WTC11 (cell line): ENCODE data around the gene EMP1. TPM values are rescaled to one million over a fixed set of nuclear protein-coding genes. Genes with fewer than 3 reads are reported as not detected.

Experiments
- ATAC-seq: fragments of 200-7000 bp; cut with Tn5 transposase; 2 replicates; pipeline ENCODE4 v1.10.0; 2021; ENCODE audit warnings: mild to moderate bottlenecking, moderate library complexity
- CTCF ChIA-PET: fragments of 300-600 bp; sonication (Branson Sonifier 250); formaldehyde crosslinking; loops from one replicate; lab custom pipeline; 2021; ENCODE audit warnings: antibody characterized with exemption; lab: Charles Lee
- POLR2A ChIA-PET: fragments of 350-600 bp; sonication (Branson Sonifier 250); formaldehyde crosslinking; loops from one replicate; lab custom pipeline; 2021; ENCODE audit warnings: antibody characterized with exemption; lab: Charles Lee
- DNase-seq: peaks from one replicate; pipeline ENCODE4 v3.0.0; 2021; ENCODE audit warnings: low spot score
- H3K27ac Mint-ChIP-seq: 2 replicates; pipeline ENCODE4 v1.8.0; 2021; ENCODE audit warnings: mixed read lengths
- H3K27me3 Mint-ChIP-seq: 2 replicates; pipeline ENCODE4 v1.8.0; 2021; ENCODE audit warnings: low read depth, mild to moderate bottlenecking, moderate library complexity, mixed read lengths
- H3K36me3 Mint-ChIP-seq: 2 replicates; pipeline ENCODE4 v1.8.0; 2021; ENCODE audit warnings: mixed read lengths
- H3K4me1 Mint-ChIP-seq: 2 replicates; pipeline ENCODE4 v1.8.0; 2022; ENCODE audit warnings: mixed read lengths
- H3K4me3 Mint-ChIP-seq: 2 replicates; pipeline ENCODE4 v1.8.0; 2021; ENCODE audit warnings: mild to moderate bottlenecking, moderate library complexity, mixed read lengths
- H3K9me3 Mint-ChIP-seq: 2 replicates; pipeline ENCODE4 v1.8.0; 2021; ENCODE audit warnings: mixed read lengths
- CREB1 ChIP-seq: sonication (generic); formaldehyde crosslinking; IDR thresholded peaks from 2 replicates; pipeline ENCODE4 v1.8.0; 2023; ENCODE audit warnings: mild to moderate bottlenecking, missing genetic modification reagents
- GTF2I ChIP-seq: fragments of 250-450 bp; sonication (Bioruptor Pico); conservative IDR thresholded peaks from 2 replicates; pipeline ENCODE4 v1.4.0; 2021; ENCODE audit warnings: mild to moderate bottlenecking
- IRF2 ChIP-seq: sonication (generic); formaldehyde crosslinking; IDR thresholded peaks from 2 replicates; pipeline ENCODE4 v1.8.0; 2022; ENCODE audit warnings: low read depth, missing genetic modification reagents, borderline replicate concordance
- JUN ChIP-seq: sonication (generic); formaldehyde crosslinking; IDR thresholded peaks from 2 replicates; pipeline ENCODE4 v1.8.0; 2023; ENCODE audit warnings: mild to moderate bottlenecking, missing genetic modification reagents
- SOX15 ChIP-seq: fragments of 250-450 bp; sonication (Bioruptor Pico); IDR thresholded peaks from 2 replicates; pipeline ENCODE4 v1.9.0; 2021; ENCODE audit warnings: mild to moderate bottlenecking
- SP1 ChIP-seq: sonication (generic); formaldehyde crosslinking; conservative IDR thresholded peaks from 2 replicates; pipeline ENCODE4 v1.8.1; 2022; ENCODE audit warnings: missing genetic modification reagents
- ZBTB21 ChIP-seq: sonication (generic); formaldehyde crosslinking; IDR thresholded peaks from 2 replicates; pipeline ENCODE4 v1.8.1; 2023; ENCODE audit warnings: mild to moderate bottlenecking, missing genetic modification reagents, borderline replicate concordance
- ZNF138 ChIP-seq: sonication (generic); formaldehyde crosslinking; conservative IDR thresholded peaks from 2 replicates; pipeline ENCODE4 v1.8.1; 2022; ENCODE audit warnings: mild to moderate bottlenecking, moderate library complexity, missing genetic modification reagents
- ZNF232 ChIP-seq: sonication (generic); formaldehyde crosslinking; IDR thresholded peaks from 2 replicates; pipeline ENCODE4 v1.8.0; 2022; ENCODE audit warnings: mild to moderate bottlenecking, missing genetic modification reagents
- ZNF263 ChIP-seq: sonication (generic); formaldehyde crosslinking; IDR thresholded peaks from 2 replicates; pipeline ENCODE4 v1.8.1; 2022; ENCODE audit warnings: low read depth, mild to moderate bottlenecking, moderate library complexity, missing genetic modification reagents
- ZNF423 ChIP-seq: fragments of 250-450 bp; sonication (Bioruptor Pico); IDR thresholded peaks from 2 replicates; pipeline ENCODE4 v2.1.2; 2022; ENCODE audit warnings: mild to moderate bottlenecking, moderate library complexity
- total RNA-seq: library from RNA; stranded (reverse); gene quantifications from 3 replicates; pipeline ENCODE4 v1.2.3, GENCODE V29; 2021
- TF ChIP-seq, protein P1 (sequence below): sonication (generic); formaldehyde crosslinking; IDR thresholded peaks from 2 replicates; pipeline ENCODE4 v1.8.1; 2023; ENCODE audit warnings: mild to moderate bottlenecking, missing genetic modification reagents, borderline replicate concordance
- TF ChIP-seq, protein P2 (sequence below): fragments of 250-450 bp; sonication (Bioruptor Pico); IDR thresholded peaks from 2 replicates; pipeline ENCODE4 v1.9.0; 2021; ENCODE audit warnings: moderate library complexity, mild to moderate bottlenecking, inconsistent platforms, borderline replicate concordance
- TF ChIP-seq, protein P3 (sequence below): sonication (generic); formaldehyde crosslinking; IDR thresholded peaks from 2 replicates; pipeline ENCODE4 v1.8.0; 2022; ENCODE audit warnings: mild to moderate bottlenecking, missing genetic modification reagents
- TF ChIP-seq, protein P4 (sequence below): sonication (generic); formaldehyde crosslinking; IDR thresholded peaks from 2 replicates; pipeline ENCODE4 v1.8.0; 2022; ENCODE audit warnings: missing genetic modification reagents

Gene EMP1
- total RNA-seq, 1 experiment from 2014 or later = 1.4 TPM

DNA sequence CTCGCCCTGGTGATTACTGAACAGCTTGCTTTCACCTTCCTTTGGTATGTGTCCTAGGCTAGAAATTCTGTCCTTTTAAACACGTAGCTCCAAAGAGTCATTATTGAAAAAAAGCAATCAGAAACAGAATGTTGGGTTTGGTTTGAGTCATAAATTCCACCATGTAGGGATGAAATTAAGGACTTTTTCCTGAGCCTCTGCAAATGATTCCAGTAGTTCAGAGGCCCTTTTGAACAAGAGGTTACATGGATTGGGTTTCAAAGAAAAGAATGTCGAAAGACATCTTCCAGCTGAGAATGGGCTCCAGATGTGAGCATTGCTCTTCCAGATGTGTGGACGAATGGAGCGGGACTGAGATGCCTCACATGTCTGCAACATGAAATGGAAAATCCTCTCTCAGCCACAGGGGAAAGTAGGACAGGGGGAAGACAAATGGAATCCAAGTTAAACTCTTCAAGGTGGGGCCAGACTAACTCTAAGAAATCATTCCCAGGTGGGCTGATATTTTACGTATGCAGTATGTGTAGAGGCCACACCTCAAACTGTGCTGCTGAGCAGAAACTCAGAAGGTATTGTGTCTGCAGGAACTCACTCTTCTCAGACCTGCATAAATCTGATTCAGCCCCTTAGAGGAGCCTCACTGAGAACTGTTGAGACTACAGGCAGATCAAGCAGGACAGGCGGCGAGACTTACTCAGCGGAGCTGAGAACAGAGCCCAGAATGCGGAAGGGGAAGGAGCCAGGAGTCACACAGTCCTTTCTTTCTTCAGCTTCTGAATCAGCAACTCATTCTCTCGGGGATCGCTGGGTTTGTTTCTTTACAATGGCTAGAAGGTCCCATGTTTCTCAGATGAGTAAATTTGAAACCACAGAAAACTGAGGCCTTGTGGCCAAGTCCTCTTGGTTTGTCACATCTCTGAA is 23.3 kb upstream of the EMP1 start:
- no peak for DNase-seq

DNA sequence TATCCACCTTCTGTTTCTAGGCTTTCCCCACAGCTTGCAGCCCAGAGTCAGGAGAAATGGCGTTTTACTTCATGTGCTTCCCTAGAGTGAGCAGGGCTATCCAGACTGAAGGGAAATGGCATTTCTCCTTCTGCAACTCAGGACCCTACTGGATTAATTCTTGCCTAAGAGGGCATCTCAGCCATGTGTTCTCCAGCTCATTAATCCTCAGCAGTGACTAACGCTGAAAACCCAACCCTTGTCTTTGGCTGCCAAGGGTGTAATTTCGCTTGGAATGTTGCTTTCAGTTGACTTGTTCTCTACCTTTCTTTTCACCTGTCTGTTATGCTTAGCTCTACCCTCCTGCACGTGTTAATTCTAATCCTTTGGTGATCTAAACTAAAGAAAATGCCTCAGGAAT is 21.0 kb upstream of the EMP1 start:
- H3K27me3 Mint-ChIP-seq = no peaks in the 10 kb centered on the region
- no peak for DNase-seq
- no peaks in the 10 kb centered on the region for H3K9me3 Mint-ChIP-seq
- CTCF ChIA-PET = no interaction called here
- POLR2A ChIA-PET = interaction anchor here (0.6 kb wide), 1 partner anchor 15 kb away, joined by 4 read pairs; no protein-coding TSS in a partner anchor
- H3K4me3 Mint-ChIP-seq = no peak overlapping the region
- no peaks in the 10 kb centered on the region for H3K36me3 Mint-ChIP-seq
- no peak overlapping the region for H3K27ac Mint-ChIP-seq
- TF ChIP-seq JUN (CRISPR knock-in tag) (no peak), ZNF138 (CRISPR knock-in tag) (no peak), ZNF232 (CRISPR knock-in tag) (no peak), CREB1 (CRISPR knock-in tag) (no peak), SOX15 (no peak), IRF2 (CRISPR knock-in tag) (no peak), ZNF263 (CRISPR knock-in tag) (no peak), GTF2I (CRISPR knock-in tag) (no peak), SP1 (CRISPR knock-in tag) (no peak), ZNF423 (CRISPR knock-in tag) (no peak)
- TF ChIP-seq, protein P1, sequence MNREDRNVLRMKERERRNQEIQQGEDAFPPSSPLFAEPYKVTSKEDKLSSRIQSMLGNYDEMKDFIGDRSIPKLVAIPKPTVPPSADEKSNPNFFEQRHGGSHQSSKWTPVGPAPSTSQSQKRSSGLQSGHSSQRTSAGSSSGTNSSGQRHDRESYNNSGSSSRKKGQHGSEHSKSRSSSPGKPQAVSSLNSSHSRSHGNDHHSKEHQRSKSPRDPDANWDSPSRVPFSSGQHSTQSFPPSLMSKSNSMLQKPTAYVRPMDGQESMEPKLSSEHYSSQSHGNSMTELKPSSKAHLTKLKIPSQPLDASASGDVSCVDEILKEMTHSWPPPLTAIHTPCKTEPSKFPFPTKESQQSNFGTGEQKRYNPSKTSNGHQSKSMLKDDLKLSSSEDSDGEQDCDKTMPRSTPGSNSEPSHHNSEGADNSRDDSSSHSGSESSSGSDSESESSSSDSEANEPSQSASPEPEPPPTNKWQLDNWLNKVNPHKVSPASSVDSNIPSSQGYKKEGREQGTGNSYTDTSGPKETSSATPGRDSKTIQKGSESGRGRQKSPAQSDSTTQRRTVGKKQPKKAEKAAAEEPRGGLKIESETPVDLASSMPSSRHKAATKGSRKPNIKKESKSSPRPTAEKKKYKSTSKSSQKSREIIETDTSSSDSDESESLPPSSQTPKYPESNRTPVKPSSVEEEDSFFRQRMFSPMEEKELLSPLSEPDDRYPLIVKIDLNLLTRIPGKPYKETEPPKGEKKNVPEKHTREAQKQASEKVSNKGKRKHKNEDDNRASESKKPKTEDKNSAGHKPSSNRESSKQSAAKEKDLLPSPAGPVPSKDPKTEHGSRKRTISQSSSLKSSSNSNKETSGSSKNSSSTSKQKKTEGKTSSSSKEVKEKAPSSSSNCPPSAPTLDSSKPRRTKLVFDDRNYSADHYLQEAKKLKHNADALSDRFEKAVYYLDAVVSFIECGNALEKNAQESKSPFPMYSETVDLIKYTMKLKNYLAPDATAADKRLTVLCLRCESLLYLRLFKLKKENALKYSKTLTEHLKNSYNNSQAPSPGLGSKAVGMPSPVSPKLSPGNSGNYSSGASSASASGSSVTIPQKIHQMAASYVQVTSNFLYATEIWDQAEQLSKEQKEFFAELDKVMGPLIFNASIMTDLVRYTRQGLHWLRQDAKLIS = no peak
- TF ChIP-seq, protein P2, sequence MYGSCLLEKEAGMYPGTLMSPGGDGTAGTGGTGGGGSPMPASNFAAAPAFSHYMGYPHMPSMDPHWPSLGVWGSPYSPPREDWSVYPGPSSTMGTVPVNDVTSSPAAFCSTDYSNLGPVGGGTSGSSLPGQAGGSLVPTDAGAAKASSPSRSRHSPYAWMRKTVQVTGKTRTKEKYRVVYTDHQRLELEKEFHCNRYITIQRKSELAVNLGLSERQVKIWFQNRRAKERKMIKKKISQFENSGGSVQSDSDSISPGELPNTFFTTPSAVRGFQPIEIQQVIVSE (CRISPR knock-in tag) = no peak
- TF ChIP-seq, protein P3, sequence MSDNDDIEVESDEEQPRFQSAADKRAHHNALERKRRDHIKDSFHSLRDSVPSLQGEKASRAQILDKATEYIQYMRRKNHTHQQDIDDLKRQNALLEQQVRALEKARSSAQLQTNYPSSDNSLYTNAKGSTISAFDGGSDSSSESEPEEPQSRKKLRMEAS (CRISPR knock-in tag) = no peak
- TF ChIP-seq, all 79 proteins: peak for 0
- peaks cover 58% of the 10 kb centered on the region for H3K4me1 Mint-ChIP-seq
- no peak for ATAC-seq

More for the DNA sequence above, 23.3 kb upstream of the EMP1 start:
- ChIA-PET CTCF (interaction anchor here (0.8 to 1.8 kb wide), 3 partner anchors 37 to 94 kb away, joined by 3 to 5 read pairs (median 4); no protein-coding TSS in a partner anchor), POLR2A (interaction anchor here (0.5 kb wide), 1 partner anchor 9 kb away, joined by 3 read pairs; no protein-coding TSS in a partner anchor)
- H3K4me3 Mint-ChIP-seq = no peak overlapping the region
- no peaks in the 10 kb centered on the region for H3K36me3 Mint-ChIP-seq
- H3K4me1 Mint-ChIP-seq = peaks cover 39% of the 10 kb centered on the region
- H3K9me3 Mint-ChIP-seq = peaks cover under 1% of the 10 kb centered on the region; the same call in 1 of the 2 replicates
- H3K27me3 Mint-ChIP-seq = no peaks in the 10 kb centered on the region
- TF ChIP-seq ZBTB21 = no peak
- TF ChIP-seq, protein P4, sequence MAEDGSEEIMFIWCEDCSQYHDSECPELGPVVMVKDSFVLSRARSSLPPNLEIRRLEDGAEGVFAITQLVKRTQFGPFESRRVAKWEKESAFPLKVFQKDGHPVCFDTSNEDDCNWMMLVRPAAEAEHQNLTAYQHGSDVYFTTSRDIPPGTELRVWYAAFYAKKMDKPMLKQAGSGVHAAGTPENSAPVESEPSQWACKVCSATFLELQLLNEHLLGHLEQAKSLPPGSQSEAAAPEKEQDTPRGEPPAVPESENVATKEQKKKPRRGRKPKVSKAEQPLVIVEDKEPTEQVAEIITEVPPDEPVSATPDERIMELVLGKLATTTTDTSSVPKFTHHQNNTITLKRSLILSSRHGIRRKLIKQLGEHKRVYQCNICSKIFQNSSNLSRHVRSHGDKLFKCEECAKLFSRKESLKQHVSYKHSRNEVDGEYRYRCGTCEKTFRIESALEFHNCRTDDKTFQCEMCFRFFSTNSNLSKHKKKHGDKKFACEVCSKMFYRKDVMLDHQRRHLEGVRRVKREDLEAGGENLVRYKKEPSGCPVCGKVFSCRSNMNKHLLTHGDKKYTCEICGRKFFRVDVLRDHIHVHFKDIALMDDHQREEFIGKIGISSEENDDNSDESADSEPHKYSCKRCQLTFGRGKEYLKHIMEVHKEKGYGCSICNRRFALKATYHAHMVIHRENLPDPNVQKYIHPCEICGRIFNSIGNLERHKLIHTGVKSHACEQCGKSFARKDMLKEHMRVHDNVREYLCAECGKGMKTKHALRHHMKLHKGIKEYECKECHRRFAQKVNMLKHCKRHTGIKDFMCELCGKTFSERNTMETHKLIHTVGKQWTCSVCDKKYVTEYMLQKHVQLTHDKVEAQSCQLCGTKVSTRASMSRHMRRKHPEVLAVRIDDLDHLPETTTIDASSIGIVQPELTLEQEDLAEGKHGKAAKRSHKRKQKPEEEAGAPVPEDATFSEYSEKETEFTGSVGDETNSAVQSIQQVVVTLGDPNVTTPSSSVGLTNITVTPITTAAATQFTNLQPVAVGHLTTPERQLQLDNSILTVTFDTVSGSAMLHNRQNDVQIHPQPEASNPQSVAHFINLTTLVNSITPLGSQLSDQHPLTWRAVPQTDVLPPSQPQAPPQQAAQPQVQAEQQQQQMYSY (CRISPR knock-in tag) = peak; percentile 29
- ATAC-seq = peak; percentile 63
- peak overlapping the region; percentile 27; the same call in 1 of the 2 replicates for H3K27ac Mint-ChIP-seq
